Endometrial microvascular endothelial cells (primary cell): Measurements from ENCODE around the gene TMIGD3. TPM values are rescaled to one million over a fixed set of nuclear protein-coding genes. Genes with fewer than 3 reads are reported as not detected.

Experiments used
- in situ Hi-C: cut with HindIII; loops from 2 replicates; pipeline ENCODE4 v1.10.0; 2017; ENCODE audit warnings: low sequenced_read_pairs, low pct_unique_long_range_greater_than_20kb; ENCODE audit errors: inconsistent ontology term
- total RNA-seq: library from RNA; depleted of rRNA; stranded (reverse); fragments of >200 nt; gene quantifications from one replicate; pipeline ENCODE4 v1.2.3, GENCODE V29; 2015; ENCODE audit errors: inconsistent ontology term

TMIGD3 gene
- total RNA-seq, 1 donor from 2014 or later: not detected

- in situ Hi-C loops: no loop called here
Observed at GRCh38 chr1:111462370-111463028, 40.9 kb downstream of the TMIGD3 start.

- in situ Hi-C loops: no loop called here
Observed at GRCh38 chr1:111461765-111462164, 41.7 kb downstream of the TMIGD3 start.

GRCh38 chr1:111455642-111456031 is 47.8 kb downstream of the TMIGD3 start:
- in situ Hi-C loops: no loop called here

GRCh38 chr1:111454859-111455641 is 48.4 kb downstream of the TMIGD3 start:
- in situ Hi-C loops: no loop called here

- in situ Hi-C loops: no loop called here
Observed at GRCh38 chr1:111453706-111454105, 49.7 kb downstream of the TMIGD3 start.

- in situ Hi-C loops: no loop called here
Observed at GRCh38 chr1:111452581-111452980, 50.9 kb downstream of the TMIGD3 start.

- in situ Hi-C loops: no loop called here
Observed at GRCh38 chr1:111450185-111450584, 53.2 kb downstream of the TMIGD3 start.

GRCh38 chr1:111449703-111450017 is 53.8 kb downstream of the TMIGD3 start:
- in situ Hi-C loops: no loop called here

GRCh38 chr1:111448918-111449702 is 54.3 kb downstream of the TMIGD3 start, which contains the start of the genes ATP5PB and WDR77:
TSS of gene ATP5PB (plus strand) at chr1:111449464. CDS start at chr1:111449542, 78 bp downstream.
TSS of gene WDR77 (minus strand) at chr1:111449256. CDS start at chr1:111449169, 87 bp downstream.
- in situ Hi-C loops: no loop called here

GRCh38 chr1:111448482-111448917 is 54.9 kb downstream of the TMIGD3 start:
- in situ Hi-C loops: no loop called here

GRCh38 chr1:111446967-111447892 is 56.2 kb downstream of the TMIGD3 start:
- in situ Hi-C loops: no loop called here

GRCh38 chr1:111446546-111446945 is 56.9 kb downstream of the TMIGD3 start:
- in situ Hi-C loops: no loop called here

GRCh38 chr1:111444031-111444430 is 59.4 kb downstream of the TMIGD3 start:
- in situ Hi-C loops: no loop called here

GRCh38 chr1:111442457-111442856 is 61.0 kb downstream of the TMIGD3 start:
- in situ Hi-C loops: no loop called here

- in situ Hi-C loops: no loop called here
Observed at GRCh38 chr1:111441573-111442192, 61.8 kb downstream of the TMIGD3 start.

GRCh38 chr1:111439461-111440351 is 63.7 kb downstream of the TMIGD3 start:
- in situ Hi-C loops: no loop called here

GRCh38 chr1:111436726-111437125 is 66.7 kb downstream of the TMIGD3 start:
- in situ Hi-C loops: no loop called here
